Measurements from ENCODE around the gene TET3.

DNA sequence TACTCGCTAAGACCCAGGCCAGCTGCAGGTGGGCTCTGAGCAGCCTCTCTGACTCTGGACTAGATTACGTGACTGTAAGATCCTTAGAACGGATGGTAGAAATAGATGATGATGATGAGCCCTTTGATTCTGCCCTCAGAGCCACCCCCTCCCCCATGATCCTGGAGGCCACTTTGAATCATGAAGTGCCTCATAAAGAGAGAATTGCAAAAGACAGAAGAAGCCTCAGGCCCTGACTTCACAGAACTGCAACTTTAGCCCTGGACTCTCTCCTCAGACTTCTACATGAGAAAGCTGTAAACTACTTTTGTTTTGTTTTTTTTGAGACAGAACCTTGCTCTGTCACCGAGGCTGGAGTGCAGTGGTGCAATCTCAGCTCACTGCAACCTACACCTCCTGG, 15.4 kb upstream of the TET3 start:
- TF ChIP-seq, protein P1, sequence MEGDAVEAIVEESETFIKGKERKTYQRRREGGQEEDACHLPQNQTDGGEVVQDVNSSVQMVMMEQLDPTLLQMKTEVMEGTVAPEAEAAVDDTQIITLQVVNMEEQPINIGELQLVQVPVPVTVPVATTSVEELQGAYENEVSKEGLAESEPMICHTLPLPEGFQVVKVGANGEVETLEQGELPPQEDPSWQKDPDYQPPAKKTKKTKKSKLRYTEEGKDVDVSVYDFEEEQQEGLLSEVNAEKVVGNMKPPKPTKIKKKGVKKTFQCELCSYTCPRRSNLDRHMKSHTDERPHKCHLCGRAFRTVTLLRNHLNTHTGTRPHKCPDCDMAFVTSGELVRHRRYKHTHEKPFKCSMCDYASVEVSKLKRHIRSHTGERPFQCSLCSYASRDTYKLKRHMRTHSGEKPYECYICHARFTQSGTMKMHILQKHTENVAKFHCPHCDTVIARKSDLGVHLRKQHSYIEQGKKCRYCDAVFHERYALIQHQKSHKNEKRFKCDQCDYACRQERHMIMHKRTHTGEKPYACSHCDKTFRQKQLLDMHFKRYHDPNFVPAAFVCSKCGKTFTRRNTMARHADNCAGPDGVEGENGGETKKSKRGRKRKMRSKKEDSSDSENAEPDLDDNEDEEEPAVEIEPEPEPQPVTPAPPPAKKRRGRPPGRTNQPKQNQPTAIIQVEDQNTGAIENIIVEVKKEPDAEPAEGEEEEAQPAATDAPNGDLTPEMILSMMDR (IDR thresholded peaks at IDR 0.05; ENCODE audit: insufficient read depth, low read depth, low read length) = no peak
- no peak for TF ChIP-seq EZH2 (IDR thresholded peaks at IDR 0.05; ENCODE audit: insufficient read depth, low read length)
